HCT116 (cell line): ENCODE data around the gene IBSP. TPM values are rescaled to one million over a fixed set of nuclear protein-coding genes. Genes with fewer than 3 reads are reported as not detected.

Experiments
- ATAC-seq: fragments of 200-7000 bp; cut with Tn5 transposase; 2 replicates; pipeline ENCODE4 v1.9.1; 2020; ENCODE audit warnings: mild to moderate bottlenecking, moderate library complexity
- BruUV-seq: library from RNA; stranded (reverse); fragments of 400-500 nt; replicated peaks from 2 replicates; lab custom pipeline; 2021; lab: Mats Ljungman, UMichigan
- CTCF ChIA-PET: fragments of 300-600 bp; sonication (Branson Sonifier 250); formaldehyde crosslinking; loops from one replicate; lab custom pipeline; 2021; ENCODE audit warnings: antibody characterized with exemption; lab: Charles Lee
- POLR2A ChIA-PET: fragments of 300-600, 350-600 bp; sonication (Branson Sonifier 250); formaldehyde crosslinking; loops from one replicate; lab custom pipeline; 2021; ENCODE audit warnings: antibody characterized with exemption; lab: Charles Lee
- RAD21 ChIA-PET, 2 experiments: fragments of 300-600 bp; sonication (Branson Sonifier 250); formaldehyde crosslinking; loops; one replicate each; lab custom pipeline; 2023; ENCODE audit warnings: low total read pairs in 2 of 2; ENCODE audit not compliant: uncharacterized antibody in 2 of 2, unreplicated experiment in 2 of 2, low non-redundant PET in 1 of 2; lab: Charles Lee
- DNase-seq: peaks from one replicate; pipeline ENCODE4 v3.0.0-alpha.2; 2010; ENCODE audit warnings: low read depth, low spot score
- H2AFZ ChIP-seq: fragments of 200-600 bp; shearing (Covaris generic), sonication (generic); 2 replicates; pipeline ENCODE4 v1.6.1; 2017; ENCODE audit warnings: low read depth, mixed run types, mixed read lengths, antibody characterized with exemption, low read length; ENCODE audit not compliant: poor library complexity, severe bottlenecking
- H3K27ac ChIP-seq: 2 replicates; pipeline ENCODE4 v1.5.1; 2012; ENCODE audit warnings: low read depth, low read length
- H3K27me3 ChIP-seq: fragments of 200-600 bp; sonication (generic); 2 replicates; pipeline ENCODE4 v1.6.1; 2016; ENCODE audit warnings: mixed run types, low read length, mixed read lengths; ENCODE audit not compliant: insufficient read depth
- H3K36me3 ChIP-seq, 2 experiments: fragments of 200-500 bp in 1 of 2; fragments of 200-600 bp in 1 of 2; sonication (Bioruptor generic) in 1 of 2; sonication (generic) in 1 of 2; 2 replicates each; pipeline versions ENCODE4 v1.5.1 to v1.6.1; 2014 to 2016; ENCODE audit warnings: low read length in 2 of 2, inconsistent platforms in 1 of 2, mixed read lengths in 1 of 2, mixed run types in 1 of 2; ENCODE audit not compliant: insufficient read depth in 2 of 2, control insufficient read depth in 1 of 2
- H3K4me1 ChIP-seq, 2 experiments: fragments of 200-600 bp in 1 of 2; sonication (generic) in 1 of 2; 2 replicates each; pipeline versions ENCODE4 v1.5.1 to v1.6.1; 2012 to 2017; ENCODE audit warnings: low read length in 2 of 2, inconsistent platforms in 1 of 2, mild to moderate bottlenecking in 1 of 2, mixed read lengths in 1 of 2, mixed run types in 1 of 2, moderate library complexity in 1 of 2; ENCODE audit not compliant: insufficient read depth in 2 of 2, control insufficient read depth in 1 of 2
- H3K4me2 ChIP-seq: fragments of 200-600 bp; sonication (generic); 2 replicates; pipeline ENCODE4 v1.6.1; 2017; ENCODE audit warnings: mixed run types, low read length, mixed read lengths
- H3K4me3 ChIP-seq, 2 experiments: fragments of 200-600 bp in 1 of 2; sonication (generic) in 1 of 2; replicated peaks in 1 of 2; 2 replicates each; pipeline ENCODE4 v1.5.1; 2011 to 2016; ENCODE audit warnings: low read length in 2 of 2, control low read depth in 1 of 2, low read depth in 1 of 2, mild to moderate bottlenecking in 1 of 2, mixed read lengths in 1 of 2, mixed run types in 1 of 2
- H3K79me2 ChIP-seq: fragments of 200-600 bp; sonication (generic); 2 replicates; pipeline ENCODE4 v1.6.1; 2017; ENCODE audit warnings: mild to moderate bottlenecking, mixed run types, low read length, moderate library complexity, mixed read lengths; ENCODE audit not compliant: insufficient read depth
- H3K9ac ChIP-seq: fragments of 200-600 bp; sonication (generic); 2 replicates; pipeline ENCODE4 v1.6.1; 2016; ENCODE audit warnings: low read length, mixed read lengths
- H3K9me2 ChIP-seq: fragments of 200-600 bp; sonication (generic), shearing (Covaris generic); 2 replicates; pipeline ENCODE4 v1.6.1; 2017; ENCODE audit warnings: mixed run types, mild to moderate bottlenecking, moderate library complexity; ENCODE audit not compliant: insufficient read depth
- H3K9me3 ChIP-seq, 2 experiments: fragments of 200-500 bp in 1 of 2; fragments of 200-600 bp in 1 of 2; sonication (Bioruptor generic) in 1 of 2; sonication (generic) in 1 of 2; 2 replicates each; pipeline ENCODE4 v1.6.1; 2014 to 2017; ENCODE audit warnings: low read length in 2 of 2, mixed read lengths in 2 of 2, inconsistent platforms in 1 of 2, low read depth in 1 of 2, mild to moderate bottlenecking in 1 of 2, mixed run types in 1 of 2, moderate library complexity in 1 of 2; ENCODE audit not compliant: control insufficient read depth in 1 of 2, insufficient read depth in 1 of 2
- H4K20me1 ChIP-seq: fragments of 200-600 bp; sonication (generic), shearing (Covaris generic); 2 replicates; pipeline ENCODE4 v1.6.1; 2017; ENCODE audit warnings: mixed run types, mild to moderate bottlenecking, moderate library complexity; ENCODE audit not compliant: insufficient read depth
- CBX3 ChIP-seq: IDR thresholded peaks from 2 replicates; pipeline ENCODE4 v1.6.1; 2012; ENCODE audit warnings: low read depth
- CEBPB ChIP-seq: IDR thresholded peaks from 2 replicates; pipeline ENCODE4 v1.6.1; 2012; ENCODE audit warnings: low read depth
- EGR1 ChIP-seq: IDR thresholded peaks from 2 replicates; pipeline ENCODE4 v1.6.1; 2012; ENCODE audit warnings: low read depth
- ELF1 ChIP-seq: IDR thresholded peaks from 2 replicates; pipeline ENCODE4 v1.6.1; 2012; ENCODE audit warnings: low read depth, borderline replicate concordance
- EZH2 ChIP-seq: fragments of 200-600 bp; sonication (generic); IDR thresholded peaks from 2 replicates; pipeline ENCODE4 v1.6.1; 2017; ENCODE audit warnings: antibody characterized with exemption, mixed run types
- EZH2phosphoT487 ChIP-seq: fragments of 200-600 bp; IDR thresholded peaks from 2 replicates; pipeline ENCODE4 v1.6.1; 2018; ENCODE audit warnings: antibody characterized with exemption, borderline replicate concordance
- FOSL1 ChIP-seq: IDR thresholded peaks from 2 replicates; pipeline ENCODE4 v1.6.1; 2012; ENCODE audit warnings: low read depth
- JUND ChIP-seq: IDR thresholded peaks from 2 replicates; pipeline ENCODE4 v1.6.1; 2012
- POLR2AphosphoS5 ChIP-seq: IDR thresholded peaks from 2 replicates; pipeline ENCODE4 v1.6.1; 2011; ENCODE audit warnings: mild to moderate bottlenecking, low read depth, low read length, moderate library complexity
- RAD21 ChIP-seq: IDR thresholded peaks from 2 replicates; pipeline ENCODE4 v1.6.1; 2012; ENCODE audit warnings: low read depth, mild to moderate bottlenecking
- SIN3A ChIP-seq: IDR thresholded peaks from 2 replicates; pipeline ENCODE4 v1.6.1; 2012; ENCODE audit warnings: low read depth
- SP1 ChIP-seq: IDR thresholded peaks from 2 replicates; pipeline ENCODE4 v1.6.1; 2012; ENCODE audit warnings: low read depth
- SRF ChIP-seq: IDR thresholded peaks from 2 replicates; pipeline ENCODE4 v1.6.1; 2012; ENCODE audit warnings: low read depth
- TCF7L2 ChIP-seq: IDR thresholded peaks from 2 replicates; pipeline ENCODE4 v1.7.0; 2011; ENCODE audit warnings: borderline replicate concordance, inconsistent platforms; ENCODE audit not compliant: insufficient read depth, insufficient read length; ENCODE audit errors: extremely low read depth
- YY1 ChIP-seq: IDR thresholded peaks from 2 replicates; pipeline ENCODE4 v1.6.1; 2011; ENCODE audit warnings: low read length, low read depth, moderate library complexity, mild to moderate bottlenecking; ENCODE audit not compliant: insufficient replicate concordance; ENCODE audit errors: extremely low read depth
- ZFX ChIP-seq: fragments of 450-650 bp; IDR thresholded peaks from 2 replicates; pipeline ENCODE4 v1.6.1; 2017
- ZNF274 ChIP-seq: fragments of 200-500 bp; sonication (Bioruptor generic); IDR thresholded peaks from 2 replicates; pipeline ENCODE4 v1.6.1; 2014; ENCODE audit warnings: mild to moderate bottlenecking, low read depth, low read length, inconsistent platforms
- intact Hi-C: fragments of 100-400 bp; cut with micrococcal nuclease; formaldehyde crosslinking; loops from 2 replicates; pipeline ENCODE4 v1.10.0; 2022
- total RNA-seq: library from RNA; stranded (reverse); gene quantifications from one replicate; pipeline ENCODE4 v1.2.1, GENCODE V29; 2021; ENCODE audit not compliant: unreplicated experiment
- TF ChIP-seq, protein P1 (sequence below): IDR thresholded peaks from 2 replicates; pipeline ENCODE4 v1.6.1; 2012
- TF ChIP-seq, protein P2 (sequence below), 3 experiments: fragments of 200-600 bp in 1 of 3; sonication (generic) in 1 of 3; IDR thresholded peaks in 2 of 3; conservative IDR thresholded peaks in 1 of 3; 2 replicates each; pipeline ENCODE4 v1.5.1; 2012 to 2017; ENCODE audit warnings: low read depth in 2 of 3, low read length in 2 of 3, antibody characterized with exemption in 1 of 3, borderline replicate concordance in 1 of 3, control low read depth in 1 of 3, mild to moderate bottlenecking in 1 of 3, mixed read lengths in 1 of 3, mixed run types in 1 of 3, moderate library complexity in 1 of 3; ENCODE audit not compliant: insufficient read depth in 1 of 3
- TF ChIP-seq, protein P3 (sequence below): IDR thresholded peaks from 2 replicates; pipeline ENCODE4 v1.6.1; 2012

The IBSP gene
- total RNA-seq, 1 experiment from 2014 or later, result not detected

DNA sequence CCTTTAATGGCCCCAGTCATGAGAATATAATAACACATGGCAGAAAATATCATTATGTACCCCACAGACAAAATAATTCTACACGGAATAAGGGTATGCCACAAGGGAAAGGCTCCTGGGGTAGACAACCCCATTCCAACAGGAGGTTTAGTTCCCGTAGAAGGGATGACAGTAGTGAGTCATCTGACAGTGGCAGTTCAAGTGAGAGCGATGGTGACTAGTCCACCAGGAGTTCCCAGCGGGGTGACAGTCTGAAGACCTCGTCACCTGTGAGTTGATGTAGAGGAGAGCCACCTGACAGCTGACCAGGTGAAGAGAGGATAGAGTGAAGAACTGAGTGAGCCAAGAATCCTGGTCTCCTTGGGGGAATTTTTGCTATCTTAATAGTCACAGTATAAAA is 46.9 kb downstream of the IBSP start (continued):
- TF ChIP-seq YY1 (no peak), ELF1 (no peak), EZH2 (no peak), CBX3 (no peak), ZNF274 (no peak)
- TF ChIP-seq, protein P1, sequence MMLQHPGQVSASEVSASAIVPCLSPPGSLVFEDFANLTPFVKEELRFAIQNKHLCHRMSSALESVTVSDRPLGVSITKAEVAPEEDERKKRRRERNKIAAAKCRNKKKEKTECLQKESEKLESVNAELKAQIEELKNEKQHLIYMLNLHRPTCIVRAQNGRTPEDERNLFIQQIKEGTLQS, result no peak

DNA sequence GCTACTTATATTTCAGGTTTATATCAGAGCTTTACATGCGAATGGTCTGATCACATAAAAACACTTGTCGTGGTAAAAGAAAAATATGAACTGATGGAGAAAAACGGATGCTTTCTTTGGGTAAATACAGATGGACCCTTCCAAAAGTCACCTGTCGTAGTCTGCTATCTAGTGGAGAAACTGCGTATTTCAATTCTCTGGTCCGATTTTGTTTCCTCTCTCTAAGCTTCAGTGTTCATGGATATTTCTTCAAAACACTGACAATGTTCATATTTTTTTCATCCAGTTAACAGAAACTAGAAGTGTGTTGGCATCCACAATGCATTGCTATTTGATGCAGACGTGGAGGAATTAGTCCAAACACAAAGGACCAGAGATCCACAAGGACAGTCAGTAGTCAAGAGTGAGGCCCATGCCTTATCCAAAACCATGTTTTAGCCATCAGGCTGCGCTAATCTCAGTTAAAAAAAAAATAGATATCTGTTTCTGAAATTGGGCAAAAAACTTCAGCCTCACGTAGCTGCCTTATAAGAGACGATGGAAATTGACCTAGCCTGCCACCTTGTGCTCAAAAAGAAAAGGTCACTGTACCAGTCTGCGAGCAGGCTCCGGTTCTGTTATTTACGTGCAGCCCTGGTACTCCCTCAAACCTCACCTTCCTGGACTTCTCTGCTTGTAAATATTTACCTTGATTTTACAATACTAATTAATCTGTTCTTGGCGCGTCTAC is 49.4 kb downstream of the IBSP start:
- Histone ChIP-seq H4K20me1 (no peaks in the 10 kb centered on the region), H3K9me3 (no peaks in the 10 kb centered on the region), H2AFZ (peak overlapping the region; percentile 100), H3K4me2 (peak overlapping the region; percentile 72), H3K36me3 (no peaks in the 10 kb centered on the region), H3K4me3 (peak overlapping the region; percentile 30 to 48), H3K79me2 (no peaks in the 10 kb centered on the region), H3K27ac (no peak overlapping the region), H3K4me1 (peaks cover 0 to 9% of the 10 kb centered on the region in 2 experiments; a peak in 3 of 4 replicates), H3K27me3 (no peaks in the 10 kb centered on the region), H3K9me2 (no peaks in the 10 kb centered on the region), H3K9ac (no peak overlapping the region)
- ChIA-PET CTCF (interaction anchor here (0.9 to 3.4 kb wide), 25 partner anchors 9 to 698 kb away, joined by 3 to 32 read pairs (median 4); no protein-coding TSS in a partner anchor), RAD21 (interaction anchor here (0.7 to 1.3 kb wide), 4 partner anchors 125 to 305 kb away, joined by 3 to 5 read pairs (median 3); no protein-coding TSS in a partner anchor), POLR2A (no interaction called here)
- BruUV-seq, result no TSS peak
- DNase-seq (peak; percentile 51), ATAC-seq (peak; percentile 97)
- intact Hi-C loops, result loop anchor here (5.0 kb wide), 1 partner anchor 951 kb away; no protein-coding TSS in a partner anchor
- TF ChIP-seq FOSL1, result no peak
- no peak for TF ChIP-seq ZFX
- TF ChIP-seq, protein P1, result no peak
- no peak for TF ChIP-seq EZH2
- 0 out of 2 replicates have a peak, but pooled peaks have one; percentile 15 for TF ChIP-seq SRF
- no peak for TF ChIP-seq ELF1
- TF ChIP-seq, protein P2, sequence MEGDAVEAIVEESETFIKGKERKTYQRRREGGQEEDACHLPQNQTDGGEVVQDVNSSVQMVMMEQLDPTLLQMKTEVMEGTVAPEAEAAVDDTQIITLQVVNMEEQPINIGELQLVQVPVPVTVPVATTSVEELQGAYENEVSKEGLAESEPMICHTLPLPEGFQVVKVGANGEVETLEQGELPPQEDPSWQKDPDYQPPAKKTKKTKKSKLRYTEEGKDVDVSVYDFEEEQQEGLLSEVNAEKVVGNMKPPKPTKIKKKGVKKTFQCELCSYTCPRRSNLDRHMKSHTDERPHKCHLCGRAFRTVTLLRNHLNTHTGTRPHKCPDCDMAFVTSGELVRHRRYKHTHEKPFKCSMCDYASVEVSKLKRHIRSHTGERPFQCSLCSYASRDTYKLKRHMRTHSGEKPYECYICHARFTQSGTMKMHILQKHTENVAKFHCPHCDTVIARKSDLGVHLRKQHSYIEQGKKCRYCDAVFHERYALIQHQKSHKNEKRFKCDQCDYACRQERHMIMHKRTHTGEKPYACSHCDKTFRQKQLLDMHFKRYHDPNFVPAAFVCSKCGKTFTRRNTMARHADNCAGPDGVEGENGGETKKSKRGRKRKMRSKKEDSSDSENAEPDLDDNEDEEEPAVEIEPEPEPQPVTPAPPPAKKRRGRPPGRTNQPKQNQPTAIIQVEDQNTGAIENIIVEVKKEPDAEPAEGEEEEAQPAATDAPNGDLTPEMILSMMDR (IDR thresholded peaks at IDR 0.05 in 2 of 3, conservative IDR thresholded peaks at IDR 0.05 in 1 of 3; ENCODE audit: borderline replicate concordance in 1 of 3, insufficient read depth in 1 of 3, low read depth in 2 of 3, low read length in 2 of 3), result peak; percentile 55 to 62 (median 58)
- TF ChIP-seq JUND, result no peak
- no peak for TF ChIP-seq EZH2phosphoT487
- TF ChIP-seq, protein P3, sequence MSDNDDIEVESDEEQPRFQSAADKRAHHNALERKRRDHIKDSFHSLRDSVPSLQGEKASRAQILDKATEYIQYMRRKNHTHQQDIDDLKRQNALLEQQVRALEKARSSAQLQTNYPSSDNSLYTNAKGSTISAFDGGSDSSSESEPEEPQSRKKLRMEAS, result no peak
- no peak for TF ChIP-seq CEBPB
- peak; percentile 55 for TF ChIP-seq RAD21
- no peak for TF ChIP-seq SIN3A
- no peak for TF ChIP-seq YY1
- TF ChIP-seq TCF7L2, result no peak
- no peak for TF ChIP-seq SP1
- no peak for TF ChIP-seq CBX3
- TF ChIP-seq EGR1, result no peak
- TF ChIP-seq ZNF274, result no peak
- TF ChIP-seq POLR2AphosphoS5, result no peak
